Spinal cord (tissue), 10 donors: Measurements from ENCODE around the gene PHLDB2. TPM values are rescaled to one million over a fixed set of nuclear protein-coding genes. Genes with fewer than 3 reads are reported as not detected.

Source experiments
- DNase-seq, 6 donors: peaks; one replicate each; pipeline versions ENCODE4 v3.0.0 to v3.0.0-alpha.2; 2013 to 2015; ENCODE audit warnings: low spot score in 6 of 6, low read depth in 4 of 6
- H3K27ac ChIP-seq: one replicate; pipeline ENCODE4 v1.5.1; 2013; ENCODE audit warnings: low read depth, low read length, control low read depth
- H3K27me3 ChIP-seq: one replicate; pipeline ENCODE4 v1.6.1; 2013; ENCODE audit warnings: low read length; ENCODE audit not compliant: control insufficient read depth, insufficient read depth
- H3K36me3 ChIP-seq: one replicate; pipeline ENCODE4 v1.6.1; 2013; ENCODE audit warnings: low read length; ENCODE audit not compliant: control insufficient read depth, insufficient read depth
- H3K4me1 ChIP-seq: one replicate; pipeline ENCODE4 v1.6.1; 2013; ENCODE audit warnings: low read length; ENCODE audit not compliant: control insufficient read depth, insufficient read depth
- H3K4me3 ChIP-seq: one replicate; pipeline ENCODE4 v1.5.1; 2013; ENCODE audit warnings: low read depth, low read length, control low read depth
- H3K9me3 ChIP-seq: one replicate; pipeline ENCODE4 v1.6.1; 2013; ENCODE audit warnings: low read length; ENCODE audit not compliant: control insufficient read depth, insufficient read depth
- WGBS: methylation state at CpG from one replicate; pipeline ENCODE4 v1.1.5; 2013; ENCODE audit warnings: missing lambda C conversion rate; ENCODE audit not compliant: insufficient coverage; 5-methylcytosine and 5-hydroxymethylcytosine counted together
- polyA plus RNA-seq, 2 donors: library from polyadenylated mRNA; unstranded; fragments of 120-200 nt; gene quantifications; one replicate each; pipeline ENCODE4 v1.2.1, GENCODE V29; 2013; ENCODE audit not compliant: insufficient read length in 2 of 2
- total RNA-seq, 2 donors: library from RNA; depleted of rRNA in 1 of 2; stranded (reverse); fragments of 120-200 nt in 1 of 2; fragments of >200 nt in 1 of 2; gene quantifications; one replicate each; pipeline versions ENCODE4 v1.2.3 to v1.2.4, GENCODE V29; 2013 to 2014
- donor health status: healthy.

Gene PHLDB2
- total and polyA plus RNA-seq, 4 donors, result 8.0 to 130 (median 31.0) TPM

- Histone ChIP-seq H3K36me3 (no peaks in the 10 kb centered on the region), H3K27ac (no peak overlapping the region)
- 47% methylated on average over 3 of the region's 4 CpGs for WGBS
Observed at GRCh38 chr3:111956995-111957734, 98.1 kb downstream of the PHLDB2 start.

GRCh38 chr3:111961461-111962164, 102.5 kb downstream of the PHLDB2 start:
- H3K4me3 ChIP-seq, result no peak overlapping the region
- no peaks in the 10 kb centered on the region for H3K4me1 ChIP-seq
- no peak for DNase-seq
- no peaks in the 10 kb centered on the region for H3K36me3 ChIP-seq
- H3K27me3 ChIP-seq, result no peaks in the 10 kb centered on the region
- no peak overlapping the region for H3K27ac ChIP-seq
- H3K9me3 ChIP-seq, result no peaks in the 10 kb centered on the region
- 64% methylated on average over 3 of the region's 3 CpGs for WGBS

More at GRCh38 chr3:111956995-111957734, 98.1 kb downstream of the PHLDB2 start:
- Histone ChIP-seq H3K4me1 (no peaks in the 10 kb centered on the region), H3K4me3 (no peak overlapping the region), H3K27me3 (no peaks in the 10 kb centered on the region), H3K9me3 (no peaks in the 10 kb centered on the region)
- peak in 1 of 6 donors; percentile 30 for DNase-seq

DNA sequence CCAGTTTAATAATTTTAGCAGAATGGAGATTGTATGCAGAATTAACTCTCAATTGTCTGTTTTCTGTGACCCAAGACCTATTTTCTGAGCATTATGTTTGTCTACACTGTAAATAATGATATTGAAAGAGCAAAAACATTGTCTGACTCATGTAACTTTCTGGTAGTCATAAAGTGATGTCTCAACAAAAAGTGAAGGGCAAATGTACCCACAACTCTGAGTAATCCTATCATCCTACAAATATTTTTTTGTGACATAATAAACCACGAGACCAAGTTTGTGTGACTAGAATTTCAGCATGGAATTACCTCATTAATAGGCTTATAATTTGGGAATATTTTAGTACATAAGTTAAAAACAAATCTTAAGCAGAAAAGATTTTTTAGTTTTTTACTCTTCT, 104.4 kb downstream of the PHLDB2 start:
- DNase-seq, result no peak
- Histone ChIP-seq H3K27me3 (no peaks in the 10 kb centered on the region), H3K4me3 (no peak overlapping the region), H3K27ac (no peak overlapping the region), H3K4me1 (no peaks in the 10 kb centered on the region), H3K36me3 (no peaks in the 10 kb centered on the region), H3K9me3 (no peaks in the 10 kb centered on the region)
- no CpG with 5 or more reads among the region's 1 CpG for WGBS

- no peak overlapping the region for H3K27ac ChIP-seq
- no peak overlapping the region for H3K4me3 ChIP-seq
- H3K9me3 ChIP-seq, result no peaks in the 10 kb centered on the region
- no peaks in the 10 kb centered on the region for H3K4me1 ChIP-seq
- DNase-seq, result no peak
- no peaks in the 10 kb centered on the region for H3K27me3 ChIP-seq
- no CpG with 5 or more reads among the region's 2 CpGs for WGBS
- H3K36me3 ChIP-seq, result no peaks in the 10 kb centered on the region
Observed at GRCh38 chr3:111965484-111965883, 106.4 kb downstream of the PHLDB2 start.

GRCh38 chr3:111967068-111967467, 108.0 kb downstream of the PHLDB2 start:
- H3K27ac ChIP-seq, result no peak overlapping the region
- no peaks in the 10 kb centered on the region for H3K4me1 ChIP-seq
- DNase-seq, result no peak
- H3K9me3 ChIP-seq, result no peaks in the 10 kb centered on the region
- H3K36me3 ChIP-seq, result no peaks in the 10 kb centered on the region
- H3K4me3 ChIP-seq, result no peak overlapping the region
- 57% methylated on average over 1 of the region's 3 CpGs for WGBS
- no peaks in the 10 kb centered on the region for H3K27me3 ChIP-seq

- WGBS, result 10% methylated on average over 7 of the region's 8 CpGs
- DNase-seq, result peak in 5 of 6 donors; percentile 54 to 96 (median 76)
- no peaks in the 10 kb centered on the region for H3K9me3 ChIP-seq
- no peaks in the 10 kb centered on the region for H3K36me3 ChIP-seq
- H3K4me1 ChIP-seq, result no peaks in the 10 kb centered on the region
- H3K4me3 ChIP-seq, result no peak overlapping the region
- no peaks in the 10 kb centered on the region for H3K27me3 ChIP-seq
- H3K27ac ChIP-seq, result no peak overlapping the region
Observed at GRCh38 chr3:111967651-111968274, 108.7 kb downstream of the PHLDB2 start.

- WGBS, result 83% methylated on average over 1 of the region's 5 CpGs
- Histone ChIP-seq H3K9me3 (no peaks in the 10 kb centered on the region), H3K27ac (no peak overlapping the region), H3K4me1 (no peaks in the 10 kb centered on the region), H3K4me3 (no peak overlapping the region), H3K36me3 (no peaks in the 10 kb centered on the region), H3K27me3 (no peaks in the 10 kb centered on the region)
- no peak for DNase-seq
Observed at GRCh38 chr3:111968319-111969054, 109.4 kb downstream of the PHLDB2 start.

DNA sequence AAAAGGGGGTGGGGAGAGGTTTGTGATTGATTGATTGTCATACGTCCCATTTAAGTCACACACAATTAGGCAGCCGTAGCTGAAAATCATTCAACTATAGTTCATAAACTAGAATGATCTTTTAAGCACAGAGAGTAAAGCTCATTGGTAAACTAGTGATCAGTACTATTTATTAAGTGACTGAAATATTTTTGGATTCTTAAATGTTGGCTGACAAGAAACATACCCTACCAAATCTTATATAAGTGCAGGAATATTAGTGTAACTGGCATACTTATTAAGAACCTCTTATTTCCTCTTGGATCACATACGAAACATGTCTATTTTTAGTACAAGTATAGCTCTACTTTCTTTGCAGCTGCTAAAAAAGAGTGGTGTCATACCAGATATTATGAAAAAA, 111.3 kb downstream of the PHLDB2 start:
- Histone ChIP-seq H3K4me3 (no peak overlapping the region), H3K36me3 (no peaks in the 10 kb centered on the region), H3K4me1 (no peaks in the 10 kb centered on the region), H3K27ac (no peak overlapping the region), H3K27me3 (no peaks in the 10 kb centered on the region), H3K9me3 (no peaks in the 10 kb centered on the region)
- WGBS, result no CpG with 5 or more reads among the region's 3 CpGs
- no peak for DNase-seq

DNA sequence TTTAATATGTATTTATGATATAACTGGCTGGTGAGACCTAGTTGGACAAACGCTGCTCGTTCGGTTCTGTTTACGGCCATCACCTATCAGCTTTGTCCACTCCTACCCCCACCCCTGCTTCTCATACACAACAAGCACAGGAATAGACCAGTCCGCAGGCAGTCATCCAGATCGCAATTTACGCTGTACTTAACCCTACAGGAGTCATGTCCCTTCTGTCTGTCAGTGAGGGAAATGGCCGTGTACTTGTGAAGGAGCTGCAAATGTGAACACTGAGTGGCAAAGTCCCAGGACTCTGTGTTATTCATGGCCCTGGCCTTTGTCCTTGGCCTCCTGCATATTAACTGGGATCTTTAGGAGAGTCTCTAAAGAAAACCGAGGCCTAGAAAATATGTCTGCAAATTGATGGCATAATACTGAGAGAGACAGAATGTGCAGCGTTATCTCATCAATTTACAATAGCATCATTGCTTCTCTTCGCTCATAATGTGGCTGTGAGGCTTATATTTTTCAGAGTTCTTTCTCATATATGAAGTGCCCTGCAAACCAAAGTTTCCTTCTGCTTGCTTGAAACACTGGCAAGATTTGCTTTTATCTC, 112.6 kb downstream of the PHLDB2 start:
- Histone ChIP-seq H3K27ac (no peak overlapping the region), H3K36me3 (no peaks in the 10 kb centered on the region), H3K27me3 (no peaks in the 10 kb centered on the region), H3K9me3 (no peaks in the 10 kb centered on the region), H3K4me3 (no peak overlapping the region), H3K4me1 (no peaks in the 10 kb centered on the region)
- no peak for DNase-seq
- 55% methylated on average over 2 of the region's 11 CpGs for WGBS
